ENCODE measurements around the gene CSF3R.
"Not testable (repeated sequence)": the region's sequence is repeated elsewhere in the genome, so short reads cannot be mapped to it uniquely, and the experiment has no call there.

CSF3R gene

DNA sequence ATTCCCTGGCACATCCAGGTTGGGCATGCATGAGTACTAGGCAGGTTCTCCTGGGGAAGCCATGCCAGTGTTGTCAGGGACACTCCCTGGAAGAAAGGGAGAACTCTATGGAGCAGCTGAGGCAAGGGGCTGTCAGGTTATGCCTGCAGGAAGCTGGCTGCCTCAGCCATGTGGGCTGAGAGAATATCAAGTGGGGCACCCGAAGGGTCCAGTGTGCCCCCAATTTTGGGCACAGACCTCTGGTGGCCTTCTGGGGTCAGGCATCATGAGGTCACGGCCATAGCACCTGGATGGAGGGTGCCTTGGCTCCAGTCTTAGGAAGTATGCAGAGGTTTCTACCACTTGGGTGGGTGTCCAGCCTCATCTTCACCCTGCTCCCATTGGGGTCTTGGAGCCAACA is 2.6 kb downstream of the CSF3R start:
- Mint-ChIP-seq H3K27me3 (peaks cover 8% of the 10 kb centered on the region), H3K27ac (no peak overlapping the region), H3K4me3 (no peak overlapping the region), H3K9me3 (no peaks in the 10 kb centered on the region), H3K4me1 (peaks cover 8% of the 10 kb centered on the region), H3K36me3 (ENCODE audit: low read depth) (no peaks in the 10 kb centered on the region)
- no peak for ATAC-seq
- no peak for DNase-seq

DNA sequence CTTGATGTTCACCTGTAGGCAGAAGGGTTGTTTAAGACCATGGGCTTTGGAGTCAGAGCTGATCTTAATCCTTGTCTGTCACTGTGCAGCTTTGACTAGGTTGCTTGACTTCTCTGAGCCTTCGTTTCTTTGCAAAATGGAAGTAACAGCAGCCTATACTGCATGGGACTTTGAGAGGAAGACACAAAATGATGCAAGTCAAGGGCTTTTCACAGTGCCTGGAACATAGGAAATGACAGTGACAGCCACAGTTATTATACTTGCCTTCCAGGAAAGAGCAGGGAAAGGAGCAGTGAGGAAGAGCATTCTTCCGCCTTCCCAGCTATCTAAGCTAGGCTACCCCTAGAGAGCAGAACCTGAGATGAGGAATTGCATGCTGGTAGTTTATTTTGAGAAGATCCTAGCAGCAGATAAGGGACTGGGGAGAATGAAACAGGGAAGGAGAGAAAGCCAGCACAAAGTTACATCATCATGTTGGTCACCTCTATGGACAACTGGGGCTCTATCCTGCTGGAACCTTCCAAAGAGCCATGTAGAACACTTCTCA is 3.1 kb downstream of the CSF3R start:
- DNase-seq: no peak
- Mint-ChIP-seq H3K4me1 (peaks cover 9% of the 10 kb centered on the region), H3K4me3 (no peak overlapping the region)

DNA sequence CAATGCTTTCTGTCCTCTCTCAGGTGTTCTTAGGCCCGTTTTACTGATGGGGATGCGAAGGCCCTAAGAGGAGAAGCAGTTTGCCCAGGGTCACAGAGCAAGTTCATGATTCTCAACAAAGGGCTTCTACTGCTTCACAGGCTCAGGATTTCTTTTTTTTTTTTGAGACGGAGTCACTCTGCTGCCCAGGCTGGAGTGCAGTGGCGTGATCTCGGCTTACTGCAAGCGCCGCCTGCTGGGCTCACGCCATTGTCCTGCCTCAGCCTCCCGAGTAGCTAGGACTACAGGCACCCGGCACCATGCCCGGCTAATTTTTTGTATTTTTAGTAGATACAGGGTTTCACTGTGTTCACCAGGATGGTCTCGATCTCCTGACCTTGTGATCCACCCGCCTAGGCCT is 5.1 kb downstream of the CSF3R start:
- H3K27me3 Mint-ChIP-seq; DNase-seq; H3K36me3 Mint-ChIP-seq (ENCODE audit: low read depth); ATAC-seq; H3K4me3 Mint-ChIP-seq; H3K27ac Mint-ChIP-seq; H3K9me3 Mint-ChIP-seq: not testable (repeated sequence)
- H3K4me1 Mint-ChIP-seq: peaks cover 11% of the 10 kb centered on the region

More for the DNA sequence above, 3.1 kb downstream of the CSF3R start:
- Mint-ChIP-seq H3K9me3 (no peaks in the 10 kb centered on the region), H3K36me3 (ENCODE audit: low read depth) (no peaks in the 10 kb centered on the region), H3K27ac (no peak overlapping the region), H3K27me3 (peaks cover 8% of the 10 kb centered on the region)
- ATAC-seq: no peak

DNA sequence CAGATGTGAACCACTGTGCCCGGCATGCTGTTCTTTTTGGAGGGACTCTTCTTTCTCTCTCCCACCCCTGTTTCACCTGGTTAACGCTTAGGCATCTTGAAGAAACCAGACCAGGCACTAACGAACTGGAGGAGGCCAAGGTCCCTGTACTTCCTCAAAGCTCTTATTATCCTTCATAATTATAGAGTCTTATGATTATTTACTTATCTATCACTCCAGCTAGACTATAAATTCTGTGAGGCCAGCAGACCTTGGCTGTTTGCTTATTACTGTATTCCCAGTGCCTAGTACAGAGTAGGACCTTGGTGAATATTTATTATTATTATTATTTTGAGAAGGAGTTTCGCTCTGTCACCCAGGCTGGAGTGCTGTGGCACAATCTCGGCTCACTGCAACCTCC is 5.8 kb downstream of the CSF3R start:
- H3K27me3 Mint-ChIP-seq: peaks cover 4% of the 10 kb centered on the region
- DNase-seq (no peak), ATAC-seq (no peak)
- H3K36me3 Mint-ChIP-seq (ENCODE audit: low read depth): no peaks in the 10 kb centered on the region
- no peaks in the 10 kb centered on the region for H3K9me3 Mint-ChIP-seq
- no peak overlapping the region for H3K4me3 Mint-ChIP-seq
- H3K27ac Mint-ChIP-seq: no peak overlapping the region
- peaks cover 6% of the 10 kb centered on the region for H3K4me1 Mint-ChIP-seq

DNA sequence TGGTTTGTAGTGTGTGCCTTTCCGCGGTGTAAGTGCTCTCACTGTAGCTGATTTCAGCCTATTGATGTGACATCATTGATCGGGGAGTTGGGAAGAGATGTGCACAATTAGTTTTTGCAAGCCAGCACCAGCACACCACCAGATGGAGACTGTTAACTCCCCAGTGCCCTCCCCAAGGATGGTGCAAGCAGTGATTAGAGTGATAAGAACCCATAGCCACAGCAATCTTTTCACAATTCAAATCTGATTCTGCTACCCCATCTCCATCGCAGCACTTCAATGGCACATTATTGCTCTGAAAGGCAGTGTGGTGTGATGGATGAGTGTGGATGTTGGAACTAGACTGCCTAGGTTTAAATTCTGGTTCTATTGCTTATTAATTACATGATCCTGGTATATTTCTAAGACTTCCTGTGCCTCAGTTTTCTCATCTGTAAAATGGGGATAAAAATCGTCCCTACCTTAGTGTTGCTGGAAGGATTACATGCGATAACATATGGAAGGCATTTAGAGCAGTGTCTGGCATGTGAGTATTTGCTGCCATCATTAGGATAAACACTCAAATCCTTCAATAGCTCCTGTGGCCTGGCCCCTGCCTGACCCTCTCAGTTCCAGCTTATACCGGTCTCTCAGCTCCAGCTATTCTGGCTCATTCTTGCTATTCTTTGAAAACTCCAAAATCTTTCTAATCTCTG is 6.7 kb downstream of the CSF3R start:
- DNase-seq (no peak), ATAC-seq (no peak)
- H3K27ac Mint-ChIP-seq: no peak overlapping the region
- no peaks in the 10 kb centered on the region for H3K9me3 Mint-ChIP-seq
- no peaks in the 10 kb centered on the region for H3K27me3 Mint-ChIP-seq
- H3K4me3 Mint-ChIP-seq: no peak overlapping the region
- H3K4me1 Mint-ChIP-seq: peaks cover 2% of the 10 kb centered on the region
- H3K36me3 Mint-ChIP-seq (ENCODE audit: low read depth): no peaks in the 10 kb centered on the region

DNA sequence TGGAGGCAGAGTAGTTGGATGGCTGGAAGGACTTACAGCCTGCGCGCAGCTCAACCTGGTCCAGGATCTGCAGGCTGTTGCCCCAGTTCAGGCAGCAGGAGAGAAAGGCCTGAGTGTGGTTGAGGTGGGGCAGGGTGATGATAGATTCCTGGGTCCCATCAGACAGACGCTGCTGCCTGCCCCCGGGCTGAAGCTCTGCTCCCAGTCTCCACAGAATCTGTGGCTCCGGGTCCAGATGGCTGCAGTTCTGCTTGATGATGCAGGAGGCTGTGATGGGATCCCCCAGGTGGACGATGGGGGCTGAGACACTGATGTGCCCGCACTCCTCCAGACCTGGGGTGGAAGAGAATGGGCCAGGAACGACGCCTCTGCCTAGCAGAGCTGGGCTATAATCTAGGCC is 7.4 kb downstream of the CSF3R start:
- Mint-ChIP-seq H3K36me3 (ENCODE audit: low read depth) (no peaks in the 10 kb centered on the region), H3K27ac (no peak overlapping the region)

DNA sequence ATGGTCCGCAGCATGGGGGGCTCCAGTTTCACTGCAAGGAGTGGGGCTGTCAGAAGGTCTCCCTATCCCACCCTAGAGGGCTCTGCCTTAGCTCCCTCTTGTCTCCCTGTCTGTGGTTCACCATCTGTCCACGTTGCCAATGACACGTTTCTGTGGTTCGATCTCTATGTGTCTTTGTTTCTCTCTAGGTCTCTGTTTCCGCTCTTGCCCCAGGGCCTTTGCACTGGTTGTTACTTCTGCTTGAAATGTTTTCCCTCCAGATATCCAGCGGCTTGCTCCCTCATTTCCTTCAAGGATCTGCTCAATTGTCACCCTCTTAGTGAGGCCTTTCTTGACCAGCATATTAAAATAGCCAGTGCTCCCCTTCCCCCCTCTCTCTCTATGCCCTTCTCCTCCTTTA is 10.1 kb downstream of the CSF3R start:
- peaks cover 2% of the 10 kb centered on the region for H3K4me1 Mint-ChIP-seq
- no peaks in the 10 kb centered on the region for H3K27me3 Mint-ChIP-seq
- no peaks in the 10 kb centered on the region for H3K36me3 Mint-ChIP-seq (ENCODE audit: low read depth)
- H3K9me3 Mint-ChIP-seq: no peaks in the 10 kb centered on the region
- H3K4me3 Mint-ChIP-seq: no peak overlapping the region
- ATAC-seq (no peak), DNase-seq (no peak)
- no peak overlapping the region for H3K27ac Mint-ChIP-seq

More for the DNA sequence above, 7.4 kb downstream of the CSF3R start:
- Mint-ChIP-seq H3K9me3 (no peaks in the 10 kb centered on the region), H3K27me3 (no peaks in the 10 kb centered on the region), H3K4me1 (peaks cover 2% of the 10 kb centered on the region), H3K4me3 (no peak overlapping the region)
- DNase-seq (no peak), ATAC-seq (no peak)

DNA sequence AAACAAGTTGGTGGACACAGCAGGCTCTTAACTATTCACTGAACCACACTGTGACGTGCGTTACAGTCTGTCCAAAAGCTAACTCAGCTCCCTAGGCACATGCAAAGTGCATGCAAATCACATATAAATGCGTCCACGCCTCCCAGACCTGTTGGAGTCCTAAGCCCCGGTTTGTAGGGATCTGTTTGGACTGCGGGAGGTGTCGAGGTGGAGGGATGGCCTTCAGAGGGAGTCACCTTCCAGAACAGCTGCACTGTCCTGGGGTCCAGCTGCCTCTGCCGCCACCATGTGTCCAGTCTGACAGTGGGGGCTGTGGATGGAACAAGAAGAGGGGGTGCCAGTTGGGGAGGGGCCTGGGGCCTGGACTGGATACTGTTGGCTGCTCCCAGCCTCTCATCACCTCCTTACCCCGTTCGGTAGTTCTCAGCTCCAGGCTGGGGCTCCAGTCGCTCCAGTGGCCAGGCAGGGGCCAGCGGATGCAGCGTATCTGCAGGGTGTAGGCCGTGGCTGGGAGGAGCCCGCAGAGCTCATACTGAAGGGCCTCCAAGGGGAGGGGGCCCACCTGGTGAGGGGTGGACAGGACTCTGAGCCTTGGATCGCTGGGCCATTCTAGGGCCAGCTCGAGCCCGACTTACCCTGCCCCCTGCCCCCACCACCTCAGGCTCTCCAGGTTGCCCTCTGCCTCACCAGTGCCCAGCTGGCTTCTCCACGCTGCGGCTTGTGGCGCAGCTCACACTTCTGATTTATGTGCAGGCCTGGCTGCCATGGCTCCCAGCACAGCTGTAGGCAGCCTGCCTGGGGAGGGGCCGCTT is 10.7 kb downstream of the CSF3R start:
- no peaks in the 10 kb centered on the region for H3K9me3 Mint-ChIP-seq
- no peak for ATAC-seq
- H3K36me3 Mint-ChIP-seq (ENCODE audit: low read depth): no peaks in the 10 kb centered on the region
- no peak for DNase-seq
- H3K27ac Mint-ChIP-seq: no peak overlapping the region
- H3K4me3 Mint-ChIP-seq: no peak overlapping the region
- H3K4me1 Mint-ChIP-seq: peaks cover 2% of the 10 kb centered on the region
- no peaks in the 10 kb centered on the region for H3K27me3 Mint-ChIP-seq

DNA sequence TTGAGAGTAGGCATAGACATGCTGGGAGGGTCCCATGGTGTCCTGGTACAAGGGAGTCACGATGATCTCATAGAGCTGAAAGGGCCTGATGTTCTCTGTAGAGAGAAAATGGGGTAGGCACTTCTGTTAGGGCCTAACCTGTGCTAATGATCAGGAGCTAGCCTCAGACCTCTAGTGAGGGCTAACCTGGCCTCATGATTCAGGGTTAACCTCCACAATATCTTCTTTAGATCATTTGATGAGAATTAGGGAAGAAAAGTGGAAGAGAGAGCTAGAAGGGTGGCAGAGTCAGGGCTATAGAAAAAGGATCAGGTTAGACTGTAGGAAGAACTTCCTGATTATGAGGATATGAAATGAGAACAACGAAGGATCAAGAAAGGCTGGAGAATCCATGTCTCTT is 13.6 kb downstream of the CSF3R start:
- Mint-ChIP-seq H3K4me1 (peaks cover 11% of the 10 kb centered on the region), H3K9me3 (no peaks in the 10 kb centered on the region), H3K36me3 (ENCODE audit: low read depth) (no peaks in the 10 kb centered on the region), H3K27ac (no peak overlapping the region), H3K27me3 (no peaks in the 10 kb centered on the region), H3K4me3 (no peak overlapping the region)
- no peak for ATAC-seq
- no peak for DNase-seq

DNA sequence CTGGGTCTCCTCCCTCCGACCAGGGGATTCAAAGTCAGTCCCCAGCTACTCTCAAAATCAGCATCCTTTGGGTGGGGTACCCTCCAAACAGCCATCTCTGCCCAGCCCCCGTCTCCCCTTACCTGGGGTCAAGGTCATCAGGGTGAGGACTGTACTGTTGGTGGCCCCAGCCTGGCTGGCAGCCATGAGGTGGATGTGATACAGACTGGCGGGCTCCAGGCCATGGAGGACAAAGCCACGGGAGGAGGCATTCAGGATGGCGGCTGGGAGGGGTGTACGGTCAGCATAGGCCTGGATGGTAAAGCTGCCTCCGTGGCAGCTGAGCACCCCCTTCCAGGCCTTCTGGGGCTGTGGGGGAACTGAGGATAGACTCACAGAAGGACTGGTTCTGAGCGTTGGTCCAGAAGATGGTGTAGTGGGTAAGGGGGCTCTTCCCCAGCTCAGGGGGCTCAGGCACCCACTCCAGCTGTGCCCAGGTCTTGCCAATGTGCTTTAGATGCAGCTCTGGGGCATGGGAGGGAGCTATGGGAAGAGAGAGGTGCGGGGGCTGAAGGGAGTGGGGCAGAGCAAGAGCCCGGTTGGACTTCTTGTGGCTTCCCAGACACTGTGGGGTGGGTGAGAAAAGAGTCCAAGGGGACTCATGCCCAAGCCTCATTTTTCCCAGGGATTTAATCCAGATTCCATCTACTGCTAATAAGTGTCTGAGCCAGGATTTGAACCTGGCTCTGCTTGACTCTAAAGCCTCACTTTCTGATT is 14.8 kb downstream of the CSF3R start:
- H3K27me3 Mint-ChIP-seq: no peaks in the 10 kb centered on the region
- DNase-seq (no peak), ATAC-seq (no peak)
- H3K27ac Mint-ChIP-seq: no peak overlapping the region
- H3K4me1 Mint-ChIP-seq: peaks cover 19% of the 10 kb centered on the region
- H3K4me3 Mint-ChIP-seq: no peak overlapping the region
- no peaks in the 10 kb centered on the region for H3K36me3 Mint-ChIP-seq (ENCODE audit: low read depth)
- H3K9me3 Mint-ChIP-seq: no peaks in the 10 kb centered on the region

DNA sequence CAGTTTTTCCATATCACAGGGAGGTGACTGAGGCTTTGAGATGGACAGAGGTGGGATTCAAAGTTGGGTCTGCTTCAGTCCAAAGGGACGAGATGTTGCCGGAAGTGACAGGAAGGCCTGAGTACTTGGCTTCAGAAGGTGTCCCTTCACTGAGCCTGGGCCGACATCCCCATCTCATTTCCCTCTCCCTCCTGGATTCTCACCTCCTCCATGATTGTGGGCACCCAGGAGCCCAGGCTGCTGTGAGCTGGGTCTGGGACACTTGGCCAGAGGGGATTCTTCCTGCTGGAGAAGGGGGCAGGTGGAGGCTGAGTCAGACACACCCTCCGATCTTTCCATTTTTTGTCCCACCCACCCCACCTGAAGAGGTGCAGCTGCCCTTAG is 15.7 kb downstream of the CSF3R start:
- no peak overlapping the region for H3K27ac Mint-ChIP-seq
- no peaks in the 10 kb centered on the region for H3K9me3 Mint-ChIP-seq
- peaks cover 4% of the 10 kb centered on the region for H3K36me3 Mint-ChIP-seq (ENCODE audit: low read depth)
- no peaks in the 10 kb centered on the region for H3K27me3 Mint-ChIP-seq
- ATAC-seq: no peak
- H3K4me3 Mint-ChIP-seq: no peak overlapping the region
- no peak for DNase-seq
- H3K4me1 Mint-ChIP-seq: peaks cover 25% of the 10 kb centered on the region

DNA sequence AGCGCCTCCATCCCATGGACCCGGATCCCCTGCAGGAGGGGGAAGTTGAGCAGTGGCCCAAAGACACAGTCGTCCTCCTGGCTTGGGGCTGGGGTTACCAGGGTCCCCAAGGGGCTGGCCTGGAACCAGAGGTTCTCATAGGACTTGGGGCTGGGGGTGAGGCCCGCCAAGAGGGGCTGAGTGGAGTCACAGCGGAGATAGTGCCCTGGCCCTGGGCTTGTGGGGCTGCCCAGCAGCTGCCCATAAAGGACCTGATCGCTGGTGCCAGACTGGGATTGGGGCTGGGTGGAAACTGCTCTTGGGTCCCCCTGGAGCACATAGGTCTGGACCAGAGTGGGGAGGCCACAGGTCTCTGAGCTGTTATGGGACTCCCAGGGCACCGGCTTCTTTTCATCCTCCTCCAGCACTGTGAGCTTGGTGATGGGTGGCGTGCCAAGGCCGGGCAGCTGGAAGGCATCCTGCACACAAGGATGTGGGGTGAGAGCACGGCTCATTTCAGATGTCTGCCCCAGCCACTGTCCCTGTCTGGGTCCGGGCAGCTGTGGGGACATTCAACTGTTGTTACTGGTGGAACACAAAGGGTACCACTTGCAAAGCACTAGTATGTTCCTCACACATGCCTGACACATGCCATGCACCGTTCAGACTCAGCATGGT is 16.2 kb downstream of the CSF3R start:
- Mint-ChIP-seq H3K9me3 (no peaks in the 10 kb centered on the region), H3K27me3 (no peaks in the 10 kb centered on the region), H3K27ac (no peak overlapping the region), H3K4me3 (no peak overlapping the region), H3K4me1 (peaks cover 28% of the 10 kb centered on the region), H3K36me3 (ENCODE audit: low read depth) (peaks cover 5% of the 10 kb centered on the region)
- DNase-seq (no peak), ATAC-seq (no peak)

DNA sequence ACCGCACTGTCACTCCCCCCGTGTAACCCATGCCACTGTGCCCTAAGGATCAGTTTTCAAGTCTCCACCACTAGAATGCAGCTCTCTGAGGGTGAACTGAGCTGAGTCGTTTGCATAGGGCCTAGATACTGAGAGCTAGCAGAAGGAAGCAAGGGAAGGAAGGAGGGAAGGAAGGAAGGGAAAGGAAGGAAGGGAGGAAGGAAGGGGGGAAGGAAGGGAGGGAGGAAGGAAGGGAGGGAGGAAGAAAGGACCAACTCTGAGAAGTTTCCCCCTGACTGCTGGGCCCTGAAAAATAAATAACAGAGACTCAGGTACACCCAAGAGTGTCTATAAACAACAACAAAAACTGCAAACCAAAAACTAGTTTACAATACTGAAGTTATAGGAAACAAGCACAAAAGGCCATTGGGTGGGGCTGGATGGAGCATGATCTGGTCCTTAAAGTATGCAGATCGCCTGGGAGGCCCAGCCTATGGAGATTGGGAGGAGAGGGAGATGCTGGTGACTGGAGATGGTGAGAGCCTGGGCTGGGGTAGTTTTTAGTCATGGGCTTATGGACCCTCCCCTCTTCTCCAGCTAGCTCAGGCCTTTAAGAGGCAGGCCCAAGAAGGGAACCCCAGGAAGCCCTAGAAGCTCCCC is 16.9 kb downstream of the CSF3R start:
- H3K36me3 Mint-ChIP-seq (ENCODE audit: low read depth): peaks cover 12% of the 10 kb centered on the region
- H3K4me1 Mint-ChIP-seq: peaks cover 32% of the 10 kb centered on the region
- H3K27me3 Mint-ChIP-seq: no peaks in the 10 kb centered on the region
- H3K27ac Mint-ChIP-seq: no peak overlapping the region
- DNase-seq: no peak
- H3K9me3 Mint-ChIP-seq: no peaks in the 10 kb centered on the region
- no peak overlapping the region for H3K4me3 Mint-ChIP-seq
- ATAC-seq: no peak
